Activated gamma-delta T cell treated with Interleukin-2 at 50 U/mL for 16 hours (primary cell): ENCODE results near the gene STX16.
A peak's percentile ranks its signal among the peaks of the same experiment; 100 is the strongest.
"Not testable (repeated sequence)": the region's sequence is repeated elsewhere in the genome, so short reads cannot be mapped to it uniquely, and the experiment has no call there.

ENCODE experiments used
- DNase-seq: peaks from one replicate; pipeline ENCODE4 v3.0.0-alpha.2; 2020

STX16 gene

GRCh38 chr20:58713801-58714339 is 62.8 kb downstream of the STX16 start:
- DNase-seq, result no peak

- no peak for DNase-seq
Measured at GRCh38 chr20:58714340-58714922, 63.3 kb downstream of the STX16 start.

GRCh38 chr20:58714923-58715351 is 63.9 kb downstream of the STX16 start:
- no peak for DNase-seq

DNA sequence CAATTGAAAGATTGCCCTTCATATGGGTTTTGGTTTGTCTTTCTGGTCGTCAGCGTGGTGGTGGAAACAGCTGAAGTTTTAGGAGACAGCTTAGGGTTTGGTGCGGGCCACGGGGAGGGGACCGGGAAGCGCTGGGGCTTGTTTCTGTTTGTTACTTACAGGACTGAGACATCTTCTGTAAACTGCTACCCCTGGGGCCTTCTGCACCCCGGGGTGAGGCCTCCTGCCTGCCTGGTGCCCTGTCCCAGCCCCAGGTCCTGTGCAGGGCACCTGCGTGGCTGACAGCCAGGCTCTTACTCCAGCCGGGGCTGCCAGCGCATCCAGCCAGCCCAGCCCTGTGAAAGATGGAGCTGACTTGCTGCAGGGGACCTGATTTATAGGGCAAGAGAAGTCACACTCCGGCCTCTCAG is 64.3 kb downstream of the STX16 start:
- no peak for DNase-seq

GRCh38 chr20:58715801-58716475 is 64.9 kb downstream of the STX16 start:
- DNase-seq, result no peak

DNA sequence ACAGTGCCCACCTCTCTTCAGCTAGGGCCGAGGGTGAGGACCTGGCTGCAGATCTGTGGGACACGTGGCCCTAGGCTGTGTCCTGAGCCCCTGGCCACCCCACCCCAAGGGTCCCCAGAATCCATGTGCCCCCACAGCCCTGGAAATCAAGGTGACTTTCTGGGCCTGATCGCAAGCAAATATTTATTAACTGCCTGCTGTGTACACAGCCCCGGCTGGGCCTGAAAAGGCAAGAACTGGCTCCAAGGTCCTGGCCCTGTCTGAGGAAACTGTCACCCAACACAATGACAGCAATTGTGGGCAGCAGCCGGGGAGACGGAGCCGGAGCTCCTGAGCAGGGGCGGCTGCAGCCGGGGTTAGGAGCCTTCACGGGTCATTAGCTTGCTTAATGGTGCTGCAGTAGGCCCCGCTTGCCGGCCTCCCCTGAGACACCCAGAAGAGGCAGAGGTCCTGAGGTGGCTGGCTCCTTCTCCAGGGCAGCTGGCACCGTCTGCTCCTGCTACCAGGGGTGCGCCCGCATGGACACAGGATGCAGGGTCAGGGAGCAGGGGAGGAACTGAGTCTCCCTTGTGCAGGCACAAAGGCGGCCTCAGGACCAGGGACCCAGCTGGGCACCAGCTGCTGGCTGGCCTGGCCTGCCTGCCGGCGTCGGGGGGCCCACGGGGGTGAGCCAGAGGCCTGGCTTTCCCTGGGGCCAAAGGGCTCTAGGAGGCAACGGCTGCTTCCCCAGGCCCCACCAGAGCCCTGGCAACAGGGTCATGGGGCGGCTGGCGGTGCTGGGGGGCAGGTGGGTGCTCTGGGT is 65.6 kb downstream of the STX16 start:
- DNase-seq, result peak; percentile 2

DNA sequence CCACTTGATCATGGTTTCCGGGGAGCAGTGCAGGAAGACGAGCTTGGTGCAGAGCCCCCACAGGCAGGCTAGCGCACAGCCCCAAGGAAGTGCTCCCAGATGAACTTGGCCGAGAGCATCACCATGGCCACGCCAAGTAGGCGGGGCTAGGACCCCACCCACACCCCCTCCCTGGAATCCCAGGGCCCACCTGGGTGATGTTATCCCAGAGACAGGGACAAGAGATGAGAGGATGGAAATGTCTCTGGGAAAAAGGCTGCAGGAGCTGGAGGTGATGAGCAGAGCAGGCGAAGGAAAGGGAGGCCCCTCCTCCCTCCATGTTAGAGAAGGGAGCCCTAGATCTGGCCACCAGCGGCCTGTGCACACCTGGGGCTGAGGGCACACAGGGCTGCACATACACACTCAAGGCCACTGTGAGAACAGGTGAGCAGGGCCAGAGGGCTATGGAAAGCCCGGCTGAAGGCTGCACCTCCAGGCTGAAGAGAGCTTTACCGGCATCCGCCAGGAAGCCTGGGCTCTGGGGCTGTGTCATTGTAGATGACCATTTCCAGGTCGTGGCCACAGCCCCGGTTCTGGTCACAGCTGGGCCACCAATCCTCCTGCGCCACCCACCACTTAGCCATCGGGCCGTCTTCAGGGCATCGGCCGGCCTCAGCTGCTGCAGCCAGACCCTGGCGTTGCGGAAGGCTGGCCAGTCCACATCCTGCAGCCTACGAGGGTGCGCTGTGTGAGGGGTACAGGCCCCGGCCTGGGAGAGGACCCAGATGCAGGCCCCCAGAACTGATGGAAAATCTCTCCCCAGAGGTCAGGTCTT is 66.4 kb downstream of the STX16 start:
- DNase-seq, result no peak

- no peak for DNase-seq
Measured at GRCh38 chr20:58718121-58718563, 67.1 kb downstream of the STX16 start.

GRCh38 chr20:58718729-58719128 is 67.6 kb downstream of the STX16 start:
- no peak for DNase-seq

DNA sequence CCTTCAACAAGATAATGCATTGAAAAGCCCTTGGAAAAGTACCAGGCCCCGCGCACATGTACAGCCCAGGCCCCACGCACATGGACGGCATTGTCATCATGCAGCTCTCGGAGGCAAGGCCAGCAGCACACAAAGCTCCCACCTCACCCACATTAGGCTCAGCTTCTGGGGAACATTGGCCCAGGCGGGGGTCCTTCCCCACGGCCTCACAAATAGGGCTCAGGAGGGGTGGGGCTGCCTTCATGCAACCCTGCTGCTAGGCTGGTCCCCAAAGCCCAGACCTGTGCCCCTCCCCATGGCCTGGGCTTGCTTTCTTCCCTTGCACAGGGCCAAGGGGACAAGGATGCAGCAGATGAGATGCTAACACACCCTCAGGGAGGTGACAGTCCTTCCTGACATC is 68.2 kb downstream of the STX16 start:
- no peak for DNase-seq

DNA sequence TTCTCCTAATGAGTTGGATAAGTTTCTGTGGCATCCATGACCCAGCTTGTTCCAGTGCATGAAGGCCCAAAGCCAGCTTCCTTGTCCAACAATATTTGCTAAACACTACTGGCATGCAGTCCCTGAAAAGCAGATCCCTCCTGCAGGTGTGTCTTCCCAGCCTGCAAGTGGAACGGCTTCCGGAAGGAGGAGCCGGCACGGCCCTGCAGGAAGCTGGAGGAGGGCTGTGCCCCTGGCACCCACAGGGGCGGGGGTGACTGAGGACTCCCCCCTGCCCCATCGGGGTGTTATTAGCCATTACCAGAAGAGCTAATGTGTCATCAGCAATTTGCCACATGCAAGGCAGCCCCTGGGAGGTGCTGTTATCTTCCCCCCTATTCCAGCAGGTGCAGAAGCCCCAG is 68.9 kb downstream of the STX16 start:
- no peak for DNase-seq

DNA sequence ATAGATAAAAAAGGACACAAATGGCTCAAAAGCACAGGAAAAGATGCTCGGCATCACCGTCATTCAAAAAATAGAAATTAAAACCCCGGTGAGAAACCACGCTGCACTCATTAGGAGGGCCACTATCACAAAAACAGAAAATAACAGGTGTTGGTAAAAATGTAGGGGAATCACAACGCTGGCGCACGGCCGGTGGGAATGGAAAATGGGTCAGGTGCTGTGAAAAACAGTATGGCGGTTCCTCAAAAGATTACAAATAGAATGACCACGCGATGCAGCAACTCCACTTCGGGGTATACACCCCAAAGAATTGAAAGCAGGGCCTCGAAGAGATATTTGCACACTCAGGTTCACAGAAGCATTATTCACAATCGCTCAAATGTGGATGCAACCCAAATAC is 69.8 kb downstream of the STX16 start:
- no peak for DNase-seq

GRCh38 chr20:58721951-58722778 is 71.1 kb downstream of the STX16 start:
- DNase-seq, result no peak

DNA sequence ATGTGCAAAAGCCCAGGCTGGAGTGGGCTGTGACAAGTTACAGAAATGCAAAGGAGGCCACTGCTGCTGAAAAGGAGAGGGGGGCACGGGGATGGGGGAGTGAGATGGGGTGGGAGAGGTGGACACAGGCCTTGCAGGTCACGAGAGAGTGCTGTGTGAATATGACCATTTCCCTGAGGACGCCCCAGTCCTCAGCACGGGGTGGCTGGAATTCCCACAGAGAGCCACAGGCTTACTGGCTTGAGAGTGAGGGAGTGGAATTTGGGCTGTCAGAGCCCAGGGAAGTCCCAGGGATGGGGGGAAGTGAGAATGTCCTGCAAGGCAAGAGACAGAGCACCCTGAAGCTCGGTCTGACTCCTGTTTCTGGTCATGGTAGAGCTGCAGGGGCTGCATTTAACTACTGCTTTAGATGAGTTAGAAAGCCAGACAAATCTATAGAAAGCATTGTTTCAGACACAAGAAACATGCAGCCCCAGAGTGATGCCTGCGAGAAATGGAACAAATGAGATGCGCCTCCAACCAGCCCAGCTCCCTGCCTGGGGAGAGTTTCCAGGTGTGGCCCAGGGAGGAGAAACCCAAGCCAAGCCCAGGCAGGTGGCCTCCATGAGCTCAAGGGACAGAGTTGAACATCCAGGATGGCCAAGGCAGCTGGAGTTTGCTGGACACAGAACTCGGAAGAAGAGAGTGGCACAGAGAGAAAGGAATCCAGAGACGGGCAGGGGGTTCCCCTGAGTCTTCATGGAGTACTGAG is 72.0 kb downstream of the STX16 start:
- no peak for DNase-seq

DNA sequence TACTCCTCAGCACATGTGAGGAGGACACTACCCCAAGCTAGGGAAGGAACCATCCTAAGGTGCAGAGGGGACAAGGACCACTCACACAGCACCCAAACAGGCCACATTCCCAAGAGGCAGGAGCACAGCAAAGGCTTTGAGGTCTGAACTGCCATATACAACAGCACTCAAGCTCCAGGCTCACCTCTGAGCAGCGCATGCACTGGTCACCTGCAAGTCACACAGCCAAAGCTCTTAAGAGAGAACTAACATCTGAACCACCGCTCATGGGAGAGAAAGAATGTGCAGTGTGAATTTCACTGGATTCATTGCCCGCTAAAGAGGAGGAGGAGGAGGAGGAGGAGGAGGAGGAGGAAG is 72.5 kb downstream of the STX16 start:
- no peak for DNase-seq

- DNase-seq, result not testable (repeated sequence)
Measured at GRCh38 chr20:58726156-58726555, 75.1 kb downstream of the STX16 start.
